Erythroblast (primary cell): ENCODE data around the gene NSFL1C.

Source experiments
- GATA1 ChIP-seq: IDR thresholded peaks from 2 replicates; pipeline ENCODE4 v1.6.1; 2011; ENCODE audit warnings: low read depth, mild to moderate bottlenecking, control low read depth, low read length, moderate library complexity
- POLR2A ChIP-seq: IDR thresholded peaks from 2 replicates; pipeline ENCODE4 v1.6.1; 2011; ENCODE audit warnings: mild to moderate bottlenecking, low read length

- no peak for TF ChIP-seq POLR2A
- no peak for TF ChIP-seq GATA1
These were observed 46.6 kb downstream of the NSFL1C start for GRCh38 chr20:1420066-1420465.
